ENCODE data around the gene MRPL14. TPM values are rescaled to one million over a fixed set of nuclear protein-coding genes. Genes with fewer than 3 reads are reported as not detected.

MRPL14 gene
- total and polyA plus RNA-seq, 9 of the 15 experiments (the other 6 are each of a cell fraction or from before 2014, with no cell fraction given): 126 to 424 (median 165) TPM

DNA sequence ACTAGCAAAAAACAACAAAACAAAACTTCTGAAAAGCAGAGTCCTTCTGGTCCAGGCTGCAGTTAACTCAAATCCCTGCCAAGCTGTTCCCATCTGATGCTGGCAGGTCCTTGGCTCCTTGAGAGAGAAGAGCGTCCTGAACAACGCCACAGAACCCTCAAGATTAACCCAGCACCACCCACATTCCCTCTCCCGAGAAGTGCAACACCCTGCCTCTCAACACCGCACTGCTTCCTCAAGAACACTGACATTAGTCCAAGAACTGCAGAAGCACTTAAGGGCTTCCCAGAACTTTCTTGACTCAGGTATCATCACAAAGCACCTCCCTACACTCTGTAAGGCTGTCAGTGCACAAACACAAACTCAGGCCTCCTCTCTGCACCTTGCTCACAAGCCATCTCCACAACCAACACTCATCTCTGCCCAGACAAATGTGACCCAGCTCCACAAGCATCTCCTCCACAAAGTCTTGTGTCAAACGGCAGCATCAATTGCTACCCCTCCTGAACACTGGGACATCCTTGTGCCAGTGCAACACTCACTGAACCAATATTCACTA, 7.5 kb downstream of the MRPL14 start:
- peaks cover 80% of the 10 kb centered on the region for H3K36me3 ChIP-seq (ENCODE audit: control insufficient read depth, insufficient read depth, low read length)
- peak in 1 of 4 experiments; percentile 40 for DNase-seq (ENCODE audit: extremely low read depth in 1 of 4, low spot score in 3 of 4)
- ChIA-PET POLR2A (interaction anchor here (1.5 to 4.6 kb wide), 2 partner anchors 10 to 14 kb away, joined by 10 to 14 read pairs; no protein-coding TSS in a partner anchor), CTCF (ENCODE audit: low intra/inter-chr PET ratio) (no interaction called here)
- FAIRE-seq: peak; percentile 44
- peaks cover 8% of the 10 kb centered on the region for H3K9me1 ChIP-seq (ENCODE audit: control insufficient read depth, insufficient read depth, low read length)
- H3K9me3 ChIP-seq (replicated peaks; ENCODE audit: control insufficient read depth, insufficient read depth, low read depth, low read length): no peaks in the 10 kb centered on the region
- TF ChIP-seq, protein P1, sequence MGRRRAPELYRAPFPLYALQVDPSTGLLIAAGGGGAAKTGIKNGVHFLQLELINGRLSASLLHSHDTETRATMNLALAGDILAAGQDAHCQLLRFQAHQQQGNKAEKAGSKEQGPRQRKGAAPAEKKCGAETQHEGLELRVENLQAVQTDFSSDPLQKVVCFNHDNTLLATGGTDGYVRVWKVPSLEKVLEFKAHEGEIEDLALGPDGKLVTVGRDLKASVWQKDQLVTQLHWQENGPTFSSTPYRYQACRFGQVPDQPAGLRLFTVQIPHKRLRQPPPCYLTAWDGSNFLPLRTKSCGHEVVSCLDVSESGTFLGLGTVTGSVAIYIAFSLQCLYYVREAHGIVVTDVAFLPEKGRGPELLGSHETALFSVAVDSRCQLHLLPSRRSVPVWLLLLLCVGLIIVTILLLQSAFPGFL (CRISPR knock-in tag; IDR thresholded peaks at IDR 0.05): 0 out of 2 replicates have a peak, but pooled peaks have one; percentile 18
- TF ChIP-seq CXXC5 (CRISPR knock-in tag; IDR thresholded peaks at IDR 0.05) (no peak), HDAC1 (IDR thresholded peaks at IDR 0.05) (peak in 1 of 2 experiments; percentile 12; a peak in 1 of 4 replicates), CTBP1 (IDR thresholded peaks at IDR 0.05; ENCODE audit: borderline replicate concordance) (0 out of 2 replicates have a peak, but pooled peaks have one; percentile 31)
- H3K4me3 ChIP-seq: no peak overlapping the region
- H3K4me1 ChIP-seq (replicated peaks in 1 of 2; ENCODE audit: control insufficient read depth in 2 of 2, insufficient read depth in 2 of 2, low read length in 2 of 2): peaks cover 40 to 79% of the 10 kb centered on the region in 2 experiments
- peak overlapping the region in 1 of 2 experiments; percentile 5; a peak in 2 of 4 replicates for H3K9ac ChIP-seq (ENCODE audit: insufficient read depth in 1 of 2, low read depth in 2 of 2, low read length in 2 of 2)
- peak; percentile 55 for ATAC-seq
- in situ Hi-C loops (cut with MboI) (no loop called here), intact Hi-C loops (cut with micrococcal nuclease) (loop anchor here (5.0 kb wide), 1 partner anchor 33 kb away; no protein-coding TSS in a partner anchor)
- BruUV-seq (replicated peaks): no TSS peak
- 18% methylated on average over 5 of the region's 5 CpGs for WGBS (ENCODE audit: insufficient coverage, low coverage, missing lambda C conversion rate)
- peak overlapping the region; percentile 9 for H3K4me2 ChIP-seq (ENCODE audit: insufficient read depth, low read length)
- peaks cover 80% of the 10 kb centered on the region for H4K20me1 ChIP-seq (replicated peaks; ENCODE audit: control insufficient read depth, insufficient read depth, low read length)
- H3K27ac ChIP-seq (ENCODE audit: extremely low read depth, low read depth, low read length): peak overlapping the region; percentile 29; the same call in 2 of the 3 replicates
- H3K79me2 ChIP-seq (ENCODE audit: control insufficient read depth, insufficient read depth, low read length): peaks cover 100% of the 10 kb centered on the region
- no peaks in the 10 kb centered on the region for H3K27me3 ChIP-seq (ENCODE audit: control insufficient read depth in 2 of 2, insufficient read depth in 2 of 2, low read length in 2 of 2)
- no peak overlapping the region for H2AFZ ChIP-seq (ENCODE audit: low read depth, low read length)

Measured in K562 (cell line).